HEK293T (cell line): Measurements from ENCODE around the gene TNS3.

Experiments
- FOXA1 ChIP-seq: fragments of 450-650 bp; IDR thresholded peaks from 2 replicates; pipeline ENCODE4 v1.6.1; 2016; ENCODE audit warnings: mild to moderate bottlenecking
- FOXK2 ChIP-seq: fragments of 450-650 bp; IDR thresholded peaks from 2 replicates; pipeline ENCODE4 v1.6.1; 2016; ENCODE audit warnings: mild to moderate bottlenecking
- FOXM1 ChIP-seq: fragments of 450-650 bp; IDR thresholded peaks from 2 replicates; pipeline ENCODE4 v1.6.1; 2017; ENCODE audit warnings: mild to moderate bottlenecking, borderline replicate concordance
- HDGF ChIP-seq: fragments of 450-650 bp; IDR thresholded peaks from 2 replicates; pipeline ENCODE4 v1.6.1; 2017; ENCODE audit warnings: antibody characterized with exemption, borderline replicate concordance
- SP1 ChIP-seq: fragments of 450-650 bp; IDR thresholded peaks from 2 replicates; pipeline ENCODE4 v1.6.1; 2017

DNA sequence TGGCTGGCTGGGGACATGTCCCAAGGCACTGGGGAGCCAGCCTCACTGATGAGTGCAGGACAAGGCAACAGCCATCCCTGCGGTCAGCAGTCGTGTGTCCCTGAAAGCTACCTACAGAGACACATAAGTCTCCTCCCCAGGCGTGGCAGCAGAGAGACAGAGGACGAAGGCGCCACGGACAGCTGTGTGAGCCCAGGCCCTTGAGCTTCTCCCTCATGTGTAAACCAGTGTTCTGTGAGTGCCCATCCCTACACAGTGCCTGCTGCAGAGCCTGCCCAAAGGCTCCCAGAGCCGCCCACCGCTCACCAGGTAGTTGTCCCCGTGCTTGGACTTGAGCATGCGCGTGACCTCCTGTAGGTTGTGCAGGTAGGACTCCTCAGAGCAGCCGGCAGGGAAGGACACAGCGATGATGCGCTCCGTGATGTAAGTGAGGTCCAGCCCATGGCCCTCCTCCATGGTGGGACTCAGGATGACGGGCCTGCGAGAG, 142.7 kb downstream of the TNS3 start:
- no peak for TF ChIP-seq SP1
- TF ChIP-seq FOXK2, result no peak
- TF ChIP-seq FOXM1, result no peak
- TF ChIP-seq HDGF, result no peak
- no peak for TF ChIP-seq FOXA1
